Upper lobe of left lung (tissue), 4 donors: ENCODE data around the gene NPAS4.
A peak's percentile ranks its signal among the peaks of the same experiment; 100 is the strongest.

Experiments
- CTCF ChIP-seq, 6 experiments: fragments of 450-650 bp in 4 of 6; fragments of 200-600 bp in 2 of 6; sonication (generic) in 2 of 6; IDR thresholded peaks; one replicate each; pipeline ENCODE4 v1.5.1; 2016 to 2019; ENCODE audit warnings: antibody characterized with exemption in 6 of 6
- POLR2A ChIP-seq, 4 donors: fragments of 450-650 bp; IDR thresholded peaks; one replicate each; pipeline ENCODE4 v1.5.1; 2016 to 2017; ENCODE audit warnings: antibody characterized with exemption in 4 of 4, mild to moderate bottlenecking in 2 of 4
- POLR2AphosphoS5 ChIP-seq, 2 donors: sonication (generic); formaldehyde crosslinking; IDR thresholded peaks; one replicate each; pipeline ENCODE4 v1.5.1; 2017; ENCODE audit warnings: antibody characterized with exemption in 2 of 2

GRCh38 chr11:66421492-66422205 is 814 bp downstream of the NPAS4 start:
- TF ChIP-seq CTCF (IDR thresholded peaks at IDR 0.05) (peak in 2 of 6 experiments; percentile 15 to 26), POLR2AphosphoS5 (IDR thresholded peaks at IDR 0.05) (peak; percentile 89 to 92), POLR2A (IDR thresholded peaks at IDR 0.05) (peak in 3 of 4 donors; percentile 13 to 26 (median 20))
